HepG2 (cell line): ENCODE measurements around the gene SLAMF6. TPM values are rescaled to one million over a fixed set of nuclear protein-coding genes. Genes with fewer than 3 reads are reported as not detected.

ENCODE experiments used
- ATAC-seq: fragments of 200-7000 bp; cut with Tn5 transposase; 3 replicates; pipeline ENCODE4 v1.9.1; 2020; ENCODE audit warnings: mild to moderate bottlenecking, moderate library complexity
- Bru-seq: library from RNA; stranded (reverse); fragments of 400-500 nt; gene quantifications from one replicate; lab custom pipeline; 2021; lab: Mats Ljungman, UMichigan
- BruChase-seq, 2 experiments: library from RNA; stranded (reverse); fragments of 400-500 nt; gene quantifications; one replicate each; lab custom pipeline; 2021; lab: Mats Ljungman, UMichigan
- BruUV-seq: library from RNA; stranded (reverse); fragments of 400-500 nt; replicated peaks from 2 replicates; lab custom pipeline; 2021; lab: Mats Ljungman, UMichigan
- CTCF ChIA-PET: fragments of 300-600 bp; formaldehyde crosslinking; extraction: SDS; loops from one replicate; lab custom pipeline; 2021; ENCODE audit warnings: low total read pairs, inconsistent platforms, low intra/inter-chr PET ratio; lab: Yijun Ruan, JAX
- POLR2A ChIA-PET: fragments of 350-600 bp; sonication (Branson Sonifier 250); formaldehyde crosslinking; loops from one replicate; lab custom pipeline; 2020; ENCODE audit warnings: antibody characterized with exemption, inconsistent platforms; lab: Yijun Ruan, JAX
- DNase-seq: peaks from one replicate; pipeline ENCODE4 v3.0.0-alpha.2; 2015; ENCODE audit warnings: low spot score
- FAIRE-seq: peaks from 3 replicates; lab custom pipeline; 2011; peaks lifted over from hg19 to GRCh38; lab: Jason Lieb, UNC
- H2AFZ ChIP-seq: one replicate; pipeline ENCODE4 v1.6.1; 2011; ENCODE audit warnings: low read length, inconsistent platforms
- H3K27ac ChIP-seq: fragments of 300-600 bp; 3 replicates; pipeline ENCODE4 v1.8.0; 2011; ENCODE audit warnings: mixed run types, mild to moderate bottlenecking, mixed read lengths, low read length, inconsistent platforms; ENCODE audit not compliant: insufficient read depth; ENCODE audit errors: extremely low read length
- H3K27me3 ChIP-seq, 2 experiments: fragments of 200-600 bp in 1 of 2; 2 replicates in 1 of 2; 3 replicates in 1 of 2; pipeline versions ENCODE4 v1.6.0 to v1.8.0; 2011; ENCODE audit warnings: low read length in 2 of 2, mild to moderate bottlenecking in 2 of 2, moderate library complexity in 2 of 2, inconsistent platforms in 1 of 2; ENCODE audit not compliant: insufficient read depth in 2 of 2, control insufficient read depth in 1 of 2
- H3K36me3 ChIP-seq, 2 experiments: fragments of 200-600 bp in 1 of 2; replicated peaks in 1 of 2; 2 replicates in 1 of 2; 3 replicates in 1 of 2; pipeline versions ENCODE4 v1.5.1 to v1.8.0; 2011; ENCODE audit warnings: low read length in 2 of 2, inconsistent platforms in 1 of 2; ENCODE audit not compliant: insufficient read depth in 2 of 2, control insufficient read depth in 1 of 2
- H3K4me1 ChIP-seq: 2 replicates; pipeline ENCODE4 v1.5.1; 2012; ENCODE audit warnings: low read length, inconsistent platforms; ENCODE audit not compliant: insufficient read depth
- H3K4me2 ChIP-seq: 2 replicates; pipeline ENCODE4 v1.6.0; 2011; ENCODE audit warnings: low read depth, low read length, inconsistent platforms
- H3K4me3 ChIP-seq, 3 experiments: fragments of 200-600 bp in 1 of 3; sonication (generic), shearing (Covaris generic) in 1 of 3; replicated peaks in 1 of 3; 2 replicates each; pipeline ENCODE4 v1.5.1; 2011 to 2016; ENCODE audit warnings: low read length in 3 of 3, inconsistent platforms in 2 of 3, low read depth in 2 of 3, mild to moderate bottlenecking in 2 of 3, control low read depth in 1 of 3, mixed read lengths in 1 of 3; ENCODE audit not compliant: insufficient read depth in 1 of 3
- H3K79me2 ChIP-seq: one replicate; pipeline ENCODE4 v1.6.1; 2011; ENCODE audit warnings: low read length, inconsistent platforms; ENCODE audit not compliant: insufficient read depth
- H3K9ac ChIP-seq: 2 replicates; pipeline ENCODE4 v1.6.0; 2011; ENCODE audit warnings: mild to moderate bottlenecking, low read depth, low read length, inconsistent platforms; ENCODE audit not compliant: insufficient read depth
- H3K9me3 ChIP-seq: 2 replicates; pipeline ENCODE4 v1.5.1; 2012; ENCODE audit warnings: mild to moderate bottlenecking, low read length
- H4K20me1 ChIP-seq: 2 replicates; pipeline ENCODE4 v1.6.0; 2011; ENCODE audit warnings: inconsistent platforms, mild to moderate bottlenecking, low read length, moderate library complexity; ENCODE audit not compliant: insufficient read depth
- AHR ChIP-seq: IDR thresholded peaks from 2 replicates; pipeline ENCODE4 v1.6.1; 2018; ENCODE audit warnings: missing genetic modification reagents, missing compliant biosample characterization
- CCAR2 ChIP-seq: fragments of 200-400 bp; formaldehyde crosslinking; optimal IDR thresholded peaks from 2 replicates; pipeline ENCODE3; 2018; ENCODE audit warnings: low read depth, mild to moderate bottlenecking, low read length, moderate library complexity
- EED ChIP-seq: sonication (generic); formaldehyde crosslinking; IDR thresholded peaks from 2 replicates; pipeline ENCODE4 v1.5.0; 2020; ENCODE audit warnings: mild to moderate bottlenecking, missing genetic modification reagents
- HIC2 ChIP-seq: sonication (generic); formaldehyde crosslinking; IDR thresholded peaks from 2 replicates; pipeline ENCODE4 v1.9.0; 2022; ENCODE audit warnings: low read depth, missing genetic modification reagents
- HIVEP1 ChIP-seq: sonication (generic); formaldehyde crosslinking; IDR thresholded peaks from 2 replicates; pipeline ENCODE4 v1.4.0; 2020; ENCODE audit warnings: mild to moderate bottlenecking, missing genetic modification reagents
- JDP2 ChIP-seq: sonication (generic); formaldehyde crosslinking; IDR thresholded peaks from 2 replicates; pipeline ENCODE4 v1.8.1; 2022; ENCODE audit warnings: missing genetic modification reagents, borderline replicate concordance
- MXD1 ChIP-seq: sonication (generic); formaldehyde crosslinking; IDR thresholded peaks from 2 replicates; pipeline ENCODE4 v1.4.0; 2020; ENCODE audit warnings: mild to moderate bottlenecking, missing genetic modification reagents
- MYPOP ChIP-seq: sonication (generic); formaldehyde crosslinking; IDR thresholded peaks from 2 replicates; pipeline ENCODE4 v1.8.1; 2023; ENCODE audit warnings: mild to moderate bottlenecking, moderate library complexity, missing genetic modification reagents
- PCBP2 ChIP-seq: fragments of 200-400 bp; formaldehyde crosslinking; optimal IDR thresholded peaks from 2 replicates; pipeline ENCODE3; 2018; ENCODE audit warnings: low read length, low read depth; ENCODE audit not compliant: poor library complexity, severe bottlenecking
- ZNF710 ChIP-seq: sonication (generic); formaldehyde crosslinking; IDR thresholded peaks from 2 replicates; pipeline ENCODE4 v1.5.0; 2020; ENCODE audit warnings: mild to moderate bottlenecking, missing genetic modification reagents, borderline replicate concordance
- ZSCAN5A ChIP-seq: sonication (generic); formaldehyde crosslinking; IDR thresholded peaks from 2 replicates; pipeline ENCODE4 v1.8.0; 2022; ENCODE audit warnings: mild to moderate bottlenecking, missing genetic modification reagents, borderline replicate concordance
- WGBS: methylation state at CpG from one replicate; pipeline ENCODE4 v1.1.6; 2017; ENCODE audit warnings: low lambda C conversion rate; 5-methylcytosine and 5-hydroxymethylcytosine counted together
- in situ Hi-C: cut with HindIII; loops from 2 replicates; pipeline ENCODE4 v1.10.0; 2017; ENCODE audit warnings: low pct_unique_long_range_greater_than_20kb; ENCODE audit not compliant: extremely low pct_ligation_motif_present
- intact Hi-C: fragments of 100-400 bp; cut with micrococcal nuclease; formaldehyde crosslinking; loops from one replicate; pipeline ENCODE4 v1.10.0; 2022; ENCODE audit not compliant: unreplicated experiment
- long read RNA-seq, 2 experiments: library from RNA in 1 of 2; library from polyadenylated mRNA in 1 of 2; stranded (forward) in 1 of 2; unstranded in 1 of 2; transcript quantifications; one replicate each; pipeline ENCODE4 v2.0.0, GENCODE V29; 2019 to 2022
- polyA minus RNA-seq, 3 experiments: library from RNA; depleted of rRNA, polyadenylated mRNA; stranded (reverse); fragments of >200 nt; gene quantifications; 2 replicates each; pipeline ENCODE4 v1.2.3, GENCODE V29; 2011; ENCODE audit warnings: low replicate concordance in 1 of 3
- polyA plus RNA-seq, 8 experiments: library from polyadenylated mRNA; depleted of rRNA in 3 of 8; stranded (reverse) in 7 of 8; unstranded in 1 of 8; fragments of >200 nt; fragmentation: Illumina TruSeq in 4 of 8; extraction: Trizol in 4 of 8; gene quantifications; 2 replicates each; pipeline versions ENCODE4 v1.2.1 to v1.2.3, GENCODE V29; 2011 to 2016; ENCODE audit warnings: low read depth in 4 of 8, missing spikeins in 1 of 8, mixed read lengths in 1 of 8; ENCODE audit not compliant: insufficient read depth in 1 of 8
- total RNA-seq, 5 experiments: library from RNA; depleted of rRNA; stranded (reverse); fragments of >200 nt; fragmentation: Illumina TruSeq; extraction: Trizol; gene quantifications; 2 replicates each; pipeline ENCODE4 v1.2.3, GENCODE V29; 2016; ENCODE audit warnings: low read depth in 1 of 5

Gene SLAMF6
- total RNA-seq (2016; rRNA removed; fragmentation: Illumina TruSeq; extraction: Trizol) = not detected in 2 replicates
- not detected in 2 replicates for total RNA-seq (2016; cell fraction: cytosol; rRNA removed; fragmentation: Illumina TruSeq; extraction: Trizol; ENCODE audit: low read depth)
- total RNA-seq (2016; cell fraction: insoluble cytoplasmic fraction; rRNA removed; fragmentation: Illumina TruSeq; extraction: Trizol) = not detected in 2 replicates
- not detected in 2 replicates for total RNA-seq (2016; cell fraction: membrane; rRNA removed; fragmentation: Illumina TruSeq; extraction: Trizol)
- not detected in 2 replicates for total RNA-seq (2016; cell fraction: nucleus; rRNA removed; fragmentation: Illumina TruSeq; extraction: Trizol)
- not detected in 2 replicates for polyA plus RNA-seq (2011; rRNA removed)
- polyA plus RNA-seq (2011; cell fraction: cytosol; rRNA removed) = not detected in 2 replicates
- not detected in 2 replicates for polyA plus RNA-seq (2011; cell fraction: nucleus; rRNA removed)
- not detected in 2 replicates for polyA plus RNA-seq (2012)
- not detected in 2 replicates for polyA plus RNA-seq (2016; cell fraction: cytosol; fragmentation: Illumina TruSeq; extraction: Trizol; ENCODE audit: low read depth)
- polyA plus RNA-seq (2016; cell fraction: insoluble cytoplasmic fraction; fragmentation: Illumina TruSeq; extraction: Trizol; ENCODE audit: low read depth) = not detected in 2 replicates
- polyA plus RNA-seq (2016; cell fraction: membrane; fragmentation: Illumina TruSeq; extraction: Trizol; ENCODE audit: low read depth) = not detected in 2 replicates
- not detected in 2 replicates for polyA plus RNA-seq (2016; cell fraction: nucleus; fragmentation: Illumina TruSeq; extraction: Trizol; ENCODE audit: insufficient read depth, low read depth)
- polyA minus RNA-seq (2011; rRNA and poly(A)+ RNA removed; ENCODE audit: low replicate concordance) = not detected in 2 replicates
- not detected in 2 replicates for polyA minus RNA-seq (2011; cell fraction: cytosol; rRNA and poly(A)+ RNA removed)
- polyA minus RNA-seq (2011; cell fraction: nucleus; rRNA and poly(A)+ RNA removed) = not detected in 2 replicates
- Bru-seq, nascent RNA = percentile 7 among the genes with signal in this experiment
- BruChase-seq, experiment 1, labeled RNA remaining after a 6-hour chase = percentile 6 among the genes with signal in this experiment
- BruChase-seq, experiment 2, labeled RNA remaining after a 2-hour chase = percentile 5 among the genes with signal in this experiment
- long read RNA-seq, experiment 1 = 0 reads
- long read RNA-seq, experiment 2 = 0 reads

GRCh38 chr1:160522622-160523345 lies at the start of gene SLAMF6:
SLAMF6 (minus strand) TSS chr1:160523255; CDS start chr1:160523192, 63 bp downstream.
- intact Hi-C loops (no loop called here), in situ Hi-C loops (no loop called here)
- no peak within 1 kb of the TSS for H2AFZ ChIP-seq
- BruUV-seq = no TSS peak
- H3K4me2 ChIP-seq = no peak within 1 kb of the TSS
- POLR2A ChIA-PET = no interaction called here
- no peaks in the 10 kb centered on the region for H4K20me1 ChIP-seq
- no peak within 1 kb of the TSS for H3K27ac ChIP-seq
- H3K9me3 ChIP-seq = no peaks in the 10 kb centered on the region
- no peaks in the 10 kb centered on the region for H3K27me3 ChIP-seq
- no peak for ATAC-seq
- H3K36me3 ChIP-seq = no peaks in the 10 kb centered on the region
- H3K4me1 ChIP-seq = no peaks in the 10 kb centered on the region
- DNase-seq = no peak
- H3K9ac ChIP-seq = no peak within 1 kb of the TSS
- WGBS = 33% methylated on average over 11 of the region's 11 CpGs
- no peak for FAIRE-seq
- no peak within 1 kb of the TSS for H3K4me3 ChIP-seq
- H3K79me2 ChIP-seq = no peaks in the 10 kb centered on the region
- CTCF ChIA-PET = no interaction called here
- TF ChIP-seq MXD1 (CRISPR knock-in tag) = no peak
- no peak for TF ChIP-seq ZSCAN5A (CRISPR knock-in tag)
- no peak for TF ChIP-seq AHR
- TF ChIP-seq PCBP2 = no peak
- no peak for TF ChIP-seq CCAR2
- TF ChIP-seq ZNF710 (CRISPR knock-in tag) = no peak
- TF ChIP-seq HIC2 (CRISPR knock-in tag) = no peak
- no peak for TF ChIP-seq MYPOP (CRISPR knock-in tag)
- TF ChIP-seq JDP2 = no peak
- no peak for TF ChIP-seq HIVEP1 (CRISPR knock-in tag)
- TF ChIP-seq EED = no peak
